Stromal cell of bone marrow (primary cell): ENCODE results near the gene ERG28.

Source experiments
- DNase-seq: peaks from one replicate; pipeline ENCODE4 v3.0.0-alpha.2; 2012; ENCODE audit warnings: low read depth

ERG28 gene

GRCh38 chr14:75658957-75659356 is 1.7 kb downstream of the ERG28 start:
- no peak for DNase-seq

- no peak for DNase-seq
These were observed 3.3 kb downstream of the ERG28 start for GRCh38 chr14:75657331-75657730.

DNA sequence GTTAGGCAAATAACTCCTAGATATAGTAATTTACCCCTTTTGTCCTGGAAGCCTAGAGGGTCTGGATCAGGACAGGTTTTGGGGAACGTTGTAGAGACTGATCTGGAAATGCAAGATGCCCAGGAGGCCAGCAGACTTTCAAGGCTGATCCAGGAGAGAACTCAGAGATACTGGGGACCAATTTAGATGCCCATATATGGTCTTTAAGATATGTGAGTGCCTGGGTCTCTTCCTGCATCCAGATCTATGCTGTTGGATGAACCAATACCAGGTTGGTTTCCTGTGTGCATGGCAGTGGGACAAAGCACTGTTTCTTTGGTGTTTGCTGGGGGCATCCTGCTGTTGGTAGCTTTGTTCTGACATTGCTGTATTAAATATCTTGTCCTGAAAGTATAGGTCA is 5.4 kb downstream of the ERG28 start:
- DNase-seq, result no peak

DNA sequence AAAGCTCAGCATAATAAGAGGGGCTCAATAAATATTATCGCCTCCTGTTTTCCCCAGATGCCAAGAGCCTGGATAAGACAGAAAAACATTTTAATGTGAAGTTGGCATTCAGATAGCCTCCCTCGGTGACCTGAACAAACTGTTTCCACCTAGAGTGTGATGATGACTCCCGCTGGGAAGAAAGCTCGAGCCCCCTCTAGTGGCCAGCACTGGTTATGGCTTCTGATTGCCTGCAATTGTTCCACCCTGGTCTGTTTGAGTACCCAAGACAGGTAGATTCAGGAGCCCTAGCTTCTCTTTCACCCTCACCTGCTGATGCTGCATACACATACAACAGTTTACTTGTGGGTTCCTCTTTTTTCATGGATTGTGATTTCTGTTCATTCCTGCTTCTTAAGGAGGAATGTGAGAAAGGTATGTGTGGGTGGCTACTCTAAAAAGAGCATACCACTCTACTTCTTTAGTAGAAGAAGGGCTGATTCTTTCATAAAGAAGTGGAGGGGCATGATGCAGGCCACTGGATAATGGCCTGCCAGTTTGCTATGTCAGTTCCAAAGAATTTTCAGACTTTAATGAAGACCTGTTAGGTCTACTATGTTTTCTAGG is 6.4 kb downstream of the ERG28 start:
- no peak for DNase-seq

DNA sequence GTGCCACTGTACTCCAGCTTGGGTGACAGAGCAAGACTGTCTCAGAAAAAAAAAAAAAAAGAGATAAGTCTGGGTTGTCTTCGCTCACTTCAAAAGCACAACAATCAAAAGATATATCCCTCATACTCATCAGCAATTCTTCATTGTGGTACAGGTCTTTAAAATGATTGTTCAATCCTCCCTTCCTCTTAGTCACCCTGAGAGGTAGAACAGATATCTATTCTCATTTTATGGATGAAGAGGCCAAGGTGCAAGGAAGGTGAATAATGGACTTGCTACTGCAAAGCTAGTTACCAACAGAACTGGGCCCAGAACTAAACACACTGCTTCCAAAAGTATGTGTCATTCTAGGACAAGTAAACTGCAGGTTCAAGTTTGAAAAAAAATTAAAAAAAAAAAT is 7.1 kb downstream of the ERG28 start:
- no peak for DNase-seq

GRCh38 chr14:75650253-75651058 is 10.2 kb downstream of the ERG28 start:
- DNase-seq, result no peak

DNA sequence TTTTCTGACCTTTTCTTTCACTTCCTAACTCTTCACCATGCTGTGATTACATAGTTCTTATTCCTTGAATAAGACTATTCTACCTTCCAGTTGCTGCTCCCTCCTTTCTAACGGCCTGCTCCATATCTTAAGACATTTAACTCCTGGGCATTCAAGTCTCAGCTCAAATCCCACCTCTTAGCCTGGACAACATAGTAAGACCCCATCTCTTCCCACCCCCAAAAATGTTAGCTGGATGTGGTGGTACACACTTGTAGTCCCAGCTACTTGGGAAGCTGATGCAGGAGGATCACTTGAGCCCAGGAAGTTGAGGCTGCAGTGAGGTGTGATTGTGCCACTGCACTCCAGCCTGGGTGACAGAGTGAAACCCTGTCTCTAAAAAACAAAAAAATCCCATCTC is 10.9 kb downstream of the ERG28 start:
- DNase-seq, result no peak

GRCh38 chr14:75649337-75649736 is 11.3 kb downstream of the ERG28 start:
- no peak for DNase-seq

- DNase-seq, result peak; percentile 89
These were observed 12.4 kb downstream of the ERG28 start for GRCh38 chr14:75648066-75648838.

DNA sequence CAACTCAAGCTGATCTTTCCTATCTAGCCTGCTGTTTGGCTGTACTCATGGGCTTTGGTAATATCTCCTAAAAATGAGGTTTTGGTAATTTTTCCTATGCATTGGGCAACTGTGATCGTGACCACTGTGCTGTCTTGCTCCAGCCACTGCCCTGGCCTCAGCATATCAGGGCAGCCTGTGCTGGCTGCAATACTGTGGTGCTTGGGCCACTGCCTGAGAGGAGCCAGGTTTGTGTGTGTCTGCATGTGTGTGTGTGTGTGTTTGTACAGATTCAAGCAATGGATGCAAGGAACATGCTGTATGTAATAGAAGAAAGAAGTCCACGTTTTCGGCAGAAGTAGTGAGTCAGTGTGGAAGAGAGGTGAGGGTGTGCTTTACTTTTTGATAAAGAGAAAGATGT is 13.0 kb downstream of the ERG28 start:
- no peak for DNase-seq

DNA sequence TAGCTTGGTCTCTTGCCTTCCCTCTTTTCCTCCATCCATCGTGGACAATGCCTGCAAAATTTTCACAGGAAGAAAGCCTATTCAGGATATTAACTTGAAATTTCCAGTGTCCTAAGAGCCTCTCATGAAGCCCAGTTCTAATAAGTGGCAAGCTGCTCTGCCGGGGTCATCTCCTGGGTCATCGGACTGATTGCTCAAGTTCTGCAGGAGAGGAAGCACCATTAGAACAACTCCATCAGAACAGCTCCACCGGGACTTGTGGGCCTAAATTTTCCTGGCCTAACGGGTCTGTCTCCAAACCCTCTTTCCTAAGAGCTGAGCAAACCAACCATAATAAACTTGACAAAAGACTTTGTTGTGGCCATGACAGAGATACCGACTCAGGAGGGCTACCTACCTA is 13.9 kb downstream of the ERG28 start:
- no peak for DNase-seq

GRCh38 chr14:75645056-75645455 is 15.6 kb downstream of the ERG28 start:
- no peak for DNase-seq

DNA sequence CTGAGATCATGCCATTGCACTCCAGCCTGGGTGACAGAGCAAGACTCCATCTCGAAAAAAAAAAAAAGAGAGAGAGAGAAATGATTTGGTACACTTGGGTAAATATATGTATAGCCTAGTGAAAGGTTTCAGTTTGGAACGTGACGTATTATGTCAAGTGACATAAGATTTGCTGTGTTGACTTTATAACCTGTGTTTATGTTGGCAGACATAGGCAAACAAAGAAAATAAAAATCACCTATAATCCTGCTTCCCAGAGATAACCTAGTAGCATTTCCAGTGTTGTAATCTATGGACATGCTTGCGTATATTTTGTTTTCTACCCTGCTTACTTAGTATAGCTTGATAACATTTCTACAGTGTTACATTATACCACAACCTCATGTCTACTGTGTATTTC is 16.7 kb downstream of the ERG28 start:
- DNase-seq, result no peak

DNA sequence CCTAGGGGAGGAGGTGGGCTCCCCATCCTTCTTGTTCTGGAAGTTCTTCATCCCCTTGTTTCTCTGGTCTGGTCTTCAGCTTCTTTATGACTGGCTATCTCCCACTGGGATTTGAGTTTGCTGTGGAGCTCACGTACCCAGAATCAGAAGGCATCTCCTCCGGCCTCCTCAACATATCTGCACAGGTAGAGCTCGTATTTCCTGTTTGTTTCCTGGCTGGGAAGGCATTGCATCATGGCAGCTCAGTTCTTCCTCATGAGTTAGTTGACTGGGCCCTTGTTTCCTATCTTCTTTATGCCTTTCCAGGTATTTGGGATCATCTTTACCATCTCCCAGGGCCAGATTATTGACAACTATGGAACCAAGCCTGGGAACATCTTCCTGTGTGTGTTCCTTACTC is 19.8 kb downstream of the ERG28 start:
- no peak for DNase-seq

DNA sequence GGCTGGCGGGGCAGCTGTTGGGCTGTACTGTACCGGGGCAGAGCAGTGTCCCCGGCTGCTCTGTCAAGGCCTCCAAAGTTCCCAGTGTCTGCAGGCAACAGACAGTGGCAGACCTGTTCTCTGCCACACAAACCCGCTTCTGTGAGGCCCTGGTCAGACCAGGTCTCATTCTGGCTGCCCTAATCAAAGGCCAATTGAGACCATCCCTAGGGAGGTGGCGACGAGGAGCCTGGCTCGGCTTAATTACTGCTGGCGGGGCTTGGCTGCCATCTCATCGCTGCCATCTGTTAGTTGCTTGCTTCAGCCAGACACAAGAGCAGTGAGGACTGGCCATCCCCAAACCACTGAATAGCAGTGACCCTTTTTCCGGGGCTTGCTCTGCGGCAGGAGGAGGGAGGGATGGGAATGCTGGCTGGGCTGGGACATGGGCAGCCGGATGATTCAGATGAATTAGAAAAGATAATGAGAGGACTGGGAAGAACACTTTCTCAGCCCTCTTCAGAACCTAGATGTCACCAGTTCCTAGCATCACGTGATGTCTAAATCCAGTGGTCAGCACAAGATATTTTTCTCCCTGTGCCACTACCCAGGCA is 24.5 kb downstream of the ERG28 start:
- peak; percentile 36 for DNase-seq

DNA sequence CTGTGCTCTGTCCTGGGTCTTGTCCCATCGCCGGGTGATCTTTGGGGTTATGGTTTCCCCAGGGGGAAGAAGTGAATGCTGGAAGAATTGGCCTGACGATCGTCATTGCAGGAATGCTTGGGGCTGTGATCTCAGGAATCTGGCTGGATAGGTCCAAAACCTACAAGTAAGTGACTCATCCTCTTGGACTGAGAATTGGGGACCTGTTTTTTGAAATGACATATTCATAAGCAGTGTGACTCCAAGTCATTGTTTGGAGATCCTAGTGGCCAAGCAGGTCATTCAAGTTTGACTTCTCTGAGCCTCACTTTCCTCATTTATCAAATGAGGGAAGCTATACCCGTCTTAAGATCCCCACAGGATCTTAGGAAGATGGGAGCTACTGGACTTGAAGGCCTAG is 25.8 kb downstream of the ERG28 start:
- no peak for DNase-seq

DNA sequence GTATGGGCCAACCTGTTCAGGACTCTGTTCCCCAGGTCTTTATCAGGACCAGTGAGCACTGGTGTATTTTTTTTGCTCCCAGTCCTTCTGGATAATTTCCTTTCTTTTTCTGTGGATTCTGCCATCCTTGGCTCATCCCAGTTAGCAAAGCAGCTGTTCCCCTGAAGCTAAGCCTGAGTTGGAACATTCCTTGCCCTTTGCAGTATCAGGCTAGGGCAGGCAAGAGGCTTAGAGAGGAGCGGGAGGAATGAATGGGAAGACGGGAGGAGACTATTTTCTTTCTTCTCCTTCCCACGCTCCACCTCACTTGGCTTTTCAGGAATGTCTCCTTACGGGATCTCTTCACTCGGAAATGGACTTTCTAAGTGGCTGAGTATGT is 29.2 kb downstream of the ERG28 start:
- no peak for DNase-seq

GRCh38 chr14:75630695-75631452 is 29.8 kb downstream of the ERG28 start:
- no peak for DNase-seq

- no peak for DNase-seq
These were observed 31.9 kb downstream of the ERG28 start for GRCh38 chr14:75628816-75629215.

DNA sequence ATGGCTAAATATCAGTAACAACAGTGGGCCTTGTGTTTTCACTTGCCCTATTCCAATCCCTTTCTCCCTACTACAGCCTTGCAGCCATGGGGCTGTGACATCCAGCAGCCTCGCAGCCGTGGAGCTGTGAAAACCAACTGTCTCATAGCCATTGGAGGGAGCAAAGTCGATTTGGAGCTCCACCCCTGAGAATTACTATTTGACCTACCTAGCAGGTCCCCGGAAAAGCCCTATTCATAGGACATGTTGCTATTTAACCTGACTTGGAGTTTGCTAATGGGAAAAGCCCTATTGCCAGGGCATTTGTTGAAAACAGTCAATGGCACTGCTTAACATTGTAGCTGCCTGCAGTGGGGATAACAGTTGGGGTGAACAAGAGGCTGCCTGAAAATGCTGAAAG is 33.3 kb downstream of the ERG28 start:
- no peak for DNase-seq

GRCh38 chr14:75626863-75627262 is 33.8 kb downstream of the ERG28 start:
- DNase-seq, result no peak

DNA sequence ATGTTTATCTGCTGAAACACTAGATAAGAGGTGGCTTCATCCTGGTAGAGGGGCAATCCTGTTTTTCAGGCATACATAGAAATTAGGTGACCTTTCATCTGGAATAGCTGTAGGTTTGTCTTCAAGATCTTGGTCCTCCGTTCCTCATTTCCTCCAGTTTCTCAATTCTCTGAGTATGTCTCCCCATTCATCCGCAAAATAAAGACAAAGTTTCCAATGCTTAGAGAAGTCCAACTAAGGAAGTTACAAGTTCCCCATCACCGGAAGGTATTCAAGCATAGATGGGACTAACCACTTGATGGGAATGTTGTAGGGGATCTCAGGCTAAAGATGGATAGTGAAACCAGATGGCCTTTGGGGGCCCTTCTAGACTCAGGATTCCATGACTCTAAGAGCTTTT is 34.3 kb downstream of the ERG28 start:
- DNase-seq, result no peak
